B cell (primary cell): ENCODE measurements around the gene MAN2B2.

Source experiments
- CTCF ChIP-seq: fragments of 200-600 bp; IDR thresholded peaks from one replicate; pipeline ENCODE4 v1.8.0; 2022; ENCODE audit warnings: antibody characterized with exemption, mild to moderate bottlenecking
- EZH2 ChIP-seq: IDR thresholded peaks from 2 replicates; pipeline ENCODE4 v1.6.1; 2012; ENCODE audit warnings: borderline replicate concordance, low read depth, mild to moderate bottlenecking, moderate library complexity, low read length; ENCODE audit not compliant: insufficient read depth, poor library complexity, severe bottlenecking

GRCh38 chr4:6539009-6539764, 35.8 kb upstream of the MAN2B2 start:
- no peak for TF ChIP-seq CTCF
- no peak for TF ChIP-seq EZH2
